GM23248 (cell line): Measurements from ENCODE around the gene CEP78. TPM values are rescaled to one million over a fixed set of nuclear protein-coding genes. Genes with fewer than 3 reads are reported as not detected.

Experiments used
- DNase-seq: peaks from one replicate; pipeline ENCODE4 v3.0.0-alpha.2; 2015
- H2AFZ ChIP-seq: fragments of 200-600 bp; sonication (generic); 2 replicates; pipeline ENCODE4 v1.6.1; 2016; ENCODE audit warnings: antibody characterized with exemption
- H3F3A ChIP-seq: fragments of 200-600 bp; sonication (generic); 2 replicates; pipeline ENCODE4 v1.6.1; 2016; ENCODE audit warnings: mild to moderate bottlenecking, antibody characterized with exemption, mixed run types; ENCODE audit not compliant: insufficient read depth
- H3K27ac ChIP-seq: fragments of 200-600 bp; sonication (generic); 2 replicates; pipeline ENCODE4 v1.5.1; 2016; ENCODE audit warnings: mild to moderate bottlenecking
- H3K27me3 ChIP-seq: fragments of 200-600 bp; sonication (generic); replicated peaks from 2 replicates; pipeline ENCODE4 v1.6.1; 2016; ENCODE audit warnings: mild to moderate bottlenecking; ENCODE audit not compliant: insufficient read depth
- H3K36me3 ChIP-seq: fragments of 200-600 bp; sonication (generic); 2 replicates; pipeline ENCODE4 v1.6.1; 2016; ENCODE audit warnings: low read depth, mild to moderate bottlenecking
- H3K4me1 ChIP-seq: fragments of 200-600 bp; sonication (generic); 2 replicates; pipeline ENCODE4 v1.6.1; 2016; ENCODE audit warnings: mild to moderate bottlenecking; ENCODE audit not compliant: insufficient read depth
- H3K4me2 ChIP-seq: fragments of 200-600 bp; sonication (generic); one replicate; pipeline ENCODE4 v1.6.1; 2016; ENCODE audit warnings: mild to moderate bottlenecking; ENCODE audit not compliant: unreplicated experiment
- H3K4me3 ChIP-seq: fragments of 200-600 bp; sonication (generic); 2 replicates; pipeline ENCODE4 v1.5.1; 2016; ENCODE audit warnings: mild to moderate bottlenecking
- H3K79me2 ChIP-seq: fragments of 200-600 bp; sonication (generic); 2 replicates; pipeline ENCODE4 v1.6.1; 2016; ENCODE audit warnings: mild to moderate bottlenecking; ENCODE audit not compliant: insufficient read depth
- H3K9ac ChIP-seq: fragments of 200-600 bp; sonication (generic); 2 replicates; pipeline ENCODE4 v1.6.1; 2016; ENCODE audit warnings: mild to moderate bottlenecking
- H3K9me2 ChIP-seq: fragments of 200-600 bp; sonication (generic); 2 replicates; pipeline ENCODE4 v1.6.1; 2016; ENCODE audit warnings: mixed run types, mild to moderate bottlenecking, moderate library complexity; ENCODE audit not compliant: insufficient read depth
- H3K9me3 ChIP-seq: fragments of 200-600 bp; sonication (generic); one replicate; pipeline ENCODE4 v1.6.1; 2017; ENCODE audit warnings: low read depth
- H4K20me1 ChIP-seq: fragments of 200-600 bp; sonication (generic); 2 replicates; pipeline ENCODE4 v1.6.0; 2016; ENCODE audit not compliant: insufficient read depth
- EZH2 ChIP-seq: fragments of 200-600 bp; sonication (generic); IDR thresholded peaks from 2 replicates; pipeline ENCODE4 v1.6.1; 2018; ENCODE audit warnings: antibody characterized with exemption, mild to moderate bottlenecking; ENCODE audit not compliant: insufficient read depth, poor library complexity, severe bottlenecking
- EZH2phosphoT487 ChIP-seq: fragments of 200-600 bp; sonication (generic); IDR thresholded peaks from 2 replicates; pipeline ENCODE4 v1.6.1; 2018; ENCODE audit warnings: antibody characterized with exemption, moderate library complexity, mild to moderate bottlenecking, low read depth; ENCODE audit not compliant: insufficient read depth
- WGBS, 2 experiments: methylation state at CpG; one replicate each; pipeline ENCODE4 v1.1.6; 2015 to 2017; ENCODE audit warnings: low lambda C conversion rate in 2 of 2, low coverage in 1 of 2; ENCODE audit errors: missing lambda C conversion rate in 2 of 2; 5-methylcytosine and 5-hydroxymethylcytosine counted together
- in situ Hi-C: fragments of 300-500 bp; cut with MboI; formaldehyde crosslinking; loops from 2 replicates; pipeline ENCODE4 v1.15.0; 2020
- polyA plus RNA-seq: library from polyadenylated mRNA; unstranded; fragments of >200 nt; fragmentation: Nextera tagmentation; extraction: Ambion mirVana; gene quantifications from 2 replicates; pipeline ENCODE4 v1.2.1, GENCODE V29; 2016
- total RNA-seq: library from RNA; depleted of rRNA; stranded (reverse); fragments of >200 nt; shearing (Covaris generic); gene quantifications from 2 replicates; pipeline ENCODE4 v1.2.3, GENCODE V29; 2014

Gene CEP78
- total and polyA plus RNA-seq, 2 experiments from 2014 or later = 9.1 to 13.8 TPM

DNA sequence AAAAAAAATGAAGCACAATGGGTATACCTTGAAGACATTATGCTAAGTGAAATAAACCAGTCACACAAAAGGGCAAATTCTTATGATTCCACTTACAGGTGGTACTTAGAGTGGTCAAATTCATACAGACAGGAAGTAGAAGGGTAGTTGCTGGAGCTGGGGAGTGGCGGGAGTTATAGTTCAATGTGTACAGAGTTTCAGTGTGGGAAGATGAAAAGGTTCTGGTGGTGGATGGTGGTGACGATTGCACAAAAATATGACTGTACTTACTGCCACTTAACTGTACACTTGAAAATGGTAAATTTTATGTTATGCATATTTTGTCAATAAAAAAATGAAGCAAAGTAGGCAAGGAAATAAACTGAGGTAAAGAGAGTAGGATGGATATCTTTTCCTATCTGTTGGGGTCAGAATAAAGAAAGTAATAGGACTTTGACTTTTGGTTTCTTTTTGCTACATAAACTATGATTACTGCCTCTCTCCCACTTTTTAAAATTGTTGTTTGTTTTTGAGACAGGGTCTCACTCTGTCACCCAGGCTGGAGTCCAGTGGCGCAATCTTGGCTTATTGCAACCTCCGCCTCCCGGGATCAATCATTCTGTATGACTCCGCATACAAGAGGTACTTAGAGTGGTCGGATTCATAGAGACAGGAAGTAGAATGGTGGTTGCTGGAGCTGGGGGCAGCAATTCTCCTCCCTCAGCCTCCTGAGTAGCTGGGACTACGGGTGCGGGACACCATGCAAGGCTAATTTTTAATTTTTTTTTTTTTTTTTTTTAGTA, 57.0 kb downstream of the CEP78 start:
- Histone ChIP-seq H3K27ac (no peak overlapping the region), H3K27me3 (no peaks in the 10 kb centered on the region), H2AFZ (no peak overlapping the region), H3K36me3 (no peaks in the 10 kb centered on the region), H3K9me3 (no peaks in the 10 kb centered on the region), H3K4me2 (no peak overlapping the region), H3K4me1 (0 out of 2 replicates have a peak, but pooled peaks cover 5% of the 10 kb centered on the region), H3K79me2 (peaks cover 9% of the 10 kb centered on the region), H3F3A (no peaks in the 10 kb centered on the region), H3K9me2 (no peaks in the 10 kb centered on the region), H3K9ac (no peak overlapping the region), H4K20me1 (no peaks in the 10 kb centered on the region), H3K4me3 (no peak overlapping the region)
- TF ChIP-seq EZH2phosphoT487 = no peak
- no peak for TF ChIP-seq EZH2
- no peak for DNase-seq
- 77 to 82% methylated on average over 9 of the region's 9 CpGs for WGBS, 2 experiments
- in situ Hi-C loops = no loop called here

DNA sequence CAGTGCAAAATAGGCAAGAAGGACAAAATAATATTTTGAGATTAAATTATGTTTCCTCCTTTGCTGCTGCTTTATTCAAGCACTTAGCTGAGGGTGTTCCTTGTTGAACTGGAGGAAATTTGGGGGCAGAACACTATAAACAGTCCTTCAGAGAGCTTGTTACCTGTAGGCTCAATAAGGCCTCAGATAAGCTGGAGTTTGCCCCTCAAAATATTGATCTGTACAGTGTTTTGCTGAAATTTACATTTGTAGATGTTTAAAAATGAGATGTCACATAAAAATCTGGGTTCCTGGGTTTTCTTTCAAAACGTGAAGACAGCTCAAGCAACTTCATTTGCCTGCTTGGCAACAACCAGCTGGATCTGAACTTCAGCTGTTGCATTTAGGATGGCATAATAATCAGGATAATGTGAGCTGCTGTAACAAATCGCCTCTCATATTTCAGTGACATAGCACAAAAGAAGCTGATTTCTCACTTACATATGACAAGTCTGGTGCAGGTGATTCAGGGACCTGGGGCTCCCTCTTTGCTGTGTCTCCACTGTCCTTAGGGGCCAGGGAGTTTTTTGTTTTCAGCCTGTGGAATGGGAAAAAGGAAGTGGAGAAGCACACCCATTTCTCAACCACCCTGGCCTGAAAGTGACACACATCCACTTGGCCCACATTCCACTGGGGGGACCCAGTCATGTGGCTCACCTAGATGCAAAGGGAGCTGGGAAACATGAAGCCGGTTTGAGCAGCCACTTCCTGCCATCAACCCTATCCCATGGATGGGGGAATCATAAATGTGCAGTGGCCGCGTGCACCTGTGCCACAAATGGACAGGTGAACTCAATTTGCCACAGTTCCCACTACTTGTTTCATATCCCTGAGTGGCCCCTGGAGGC, 58.7 kb downstream of the CEP78 start:
- H3K4me3 ChIP-seq = no peak overlapping the region
- H3K9me3 ChIP-seq = no peaks in the 10 kb centered on the region
- H3F3A ChIP-seq = no peaks in the 10 kb centered on the region
- H3K9me2 ChIP-seq = no peaks in the 10 kb centered on the region
- H3K27ac ChIP-seq = no peak overlapping the region
- no peak overlapping the region for H3K9ac ChIP-seq
- in situ Hi-C loops = no loop called here
- H3K27me3 ChIP-seq = no peaks in the 10 kb centered on the region
- H3K4me1 ChIP-seq = peaks cover 5% of the 10 kb centered on the region
- 70 to 73% methylated on average over 5 of the region's 5 CpGs for WGBS, 2 experiments
- peaks cover 25% of the 10 kb centered on the region for H3K79me2 ChIP-seq
- no peak for DNase-seq
- H4K20me1 ChIP-seq = no peaks in the 10 kb centered on the region
- H3K36me3 ChIP-seq = no peaks in the 10 kb centered on the region
- no peak overlapping the region for H3K4me2 ChIP-seq
- H2AFZ ChIP-seq = no peak overlapping the region
- TF ChIP-seq EZH2phosphoT487 = no peak
- no peak for TF ChIP-seq EZH2

DNA sequence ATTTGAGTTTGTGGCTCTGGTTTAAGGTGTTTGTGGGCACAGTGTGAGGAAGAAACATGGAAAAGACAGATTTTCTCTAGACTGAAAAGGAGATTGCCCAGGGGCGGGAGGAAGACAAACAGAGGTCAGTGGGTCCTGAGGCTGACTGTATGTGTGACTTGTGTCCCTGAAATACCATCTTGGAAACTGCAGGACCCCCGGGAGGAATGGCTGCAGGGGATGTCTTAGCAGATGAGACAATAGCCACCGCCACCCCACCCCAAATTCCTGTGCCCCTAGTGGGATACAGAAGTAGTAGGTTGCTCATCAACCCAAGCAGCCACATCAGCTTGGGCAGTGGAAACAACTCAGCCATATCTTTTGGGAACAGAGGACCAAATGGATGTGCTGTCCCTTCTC, 59.3 kb downstream of the CEP78 start:
- Histone ChIP-seq H3K4me1 (peaks cover 10% of the 10 kb centered on the region), H3F3A (no peaks in the 10 kb centered on the region), H3K9me3 (no peaks in the 10 kb centered on the region), H3K36me3 (no peaks in the 10 kb centered on the region; the same call in 1 of the 2 replicates), H2AFZ (no peak overlapping the region), H3K9ac (no peak overlapping the region), H4K20me1 (no peaks in the 10 kb centered on the region), H3K4me2 (no peak overlapping the region), H3K27me3 (no peaks in the 10 kb centered on the region), H3K79me2 (peaks cover 31% of the 10 kb centered on the region), H3K27ac (no peak overlapping the region), H3K9me2 (no peaks in the 10 kb centered on the region), H3K4me3 (no peak overlapping the region)
- TF ChIP-seq EZH2 (no peak), EZH2phosphoT487 (no peak)
- DNase-seq = no peak
- in situ Hi-C loops = no loop called here
- 89 to 90% methylated on average over 3 of the region's 3 CpGs for WGBS, 2 experiments

DNA sequence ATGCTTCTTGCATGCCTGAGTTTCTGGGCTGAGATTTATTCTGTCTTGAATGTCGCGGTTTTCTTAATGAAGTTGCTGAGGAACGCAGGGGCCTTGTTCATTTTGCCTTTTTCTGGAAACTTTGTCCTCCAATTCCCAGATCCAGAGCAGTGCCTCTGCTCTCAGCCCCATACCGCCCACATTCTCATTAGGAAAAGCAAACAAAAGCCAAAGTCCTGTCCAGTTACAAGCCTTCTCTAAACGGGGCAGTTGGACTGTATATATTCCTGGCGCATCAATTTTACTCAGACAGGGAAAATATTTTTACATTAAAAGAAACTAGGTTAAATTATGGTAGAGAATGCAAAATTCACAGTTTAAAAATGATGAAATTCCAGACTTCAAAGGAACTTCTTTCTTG, 59.9 kb downstream of the CEP78 start:
- Histone ChIP-seq H3K27ac (no peak overlapping the region), H3K4me3 (peak overlapping the region; percentile 82; the same call in 1 of the 2 replicates), H3K9me3 (no peaks in the 10 kb centered on the region), H3K9ac (peak overlapping the region; percentile 88), H2AFZ (peak overlapping the region; percentile 95), H3K4me1 (peaks cover 10% of the 10 kb centered on the region), H4K20me1 (no peaks in the 10 kb centered on the region), H3K9me2 (no peaks in the 10 kb centered on the region), H3K27me3 (no peaks in the 10 kb centered on the region), H3K36me3 (peaks cover under 1% of the 10 kb centered on the region; the same call in 1 of the 2 replicates), H3K79me2 (peaks cover 37% of the 10 kb centered on the region), H3K4me2 (peak overlapping the region; percentile 93), H3F3A (no peaks in the 10 kb centered on the region)
- peak; percentile 7 for DNase-seq
- TF ChIP-seq EZH2phosphoT487 = no peak
- TF ChIP-seq EZH2 = no peak
- WGBS, 2 experiments = 77 to 81% methylated on average over 6 of the region's 6 CpGs
- in situ Hi-C loops = no loop called here
